H1 (cell line): ENCODE results near the gene TNFAIP1. TPM values are rescaled to one million over a fixed set of nuclear protein-coding genes. Genes with fewer than 3 reads are reported as not detected.

Source experiments
- CTCF ChIA-PET: fragments of 300-600 bp; sonication (Branson Sonifier 250); formaldehyde crosslinking; loops from one replicate; lab custom pipeline; 2021; ENCODE audit not compliant: partially characterized antibody; lab: Charles Lee
- POLR2A ChIA-PET: fragments of 300-600 bp; sonication (Branson Sonifier 250); formaldehyde crosslinking; loops from one replicate; lab custom pipeline; 2021; ENCODE audit warnings: inconsistent platforms; ENCODE audit not compliant: partially characterized antibody; lab: Charles Lee
- DNase-seq, 2 experiments: peaks; one replicate each; pipeline versions ENCODE4 v3.0.0 to v3.0.0-alpha.2; 2010 to 2022; ENCODE audit warnings: low spot score in 2 of 2, low read depth in 1 of 2, mixed read lengths in 1 of 2
- FAIRE-seq: peaks from 2 replicates; lab custom pipeline; 2011; peaks lifted over from hg19 to GRCh38; lab: Jason Lieb, UNC
- H2AFZ ChIP-seq: 2 replicates; pipeline ENCODE4 v1.8.1; 2012; ENCODE audit warnings: low read length, inconsistent platforms
- H2AK5ac ChIP-seq: 2 replicates; pipeline ENCODE4 v1.6.1; 2013; ENCODE audit warnings: low read depth, low read length
- H2BK120ac ChIP-seq: replicated peaks from 2 replicates; pipeline ENCODE3; 2013; ENCODE audit warnings: low read depth, low read length, inconsistent platforms
- H2BK12ac ChIP-seq: 2 replicates; pipeline ENCODE4 v1.6.1; 2013; ENCODE audit warnings: low read depth, low read length
- H2BK15ac ChIP-seq: 2 replicates; pipeline ENCODE4 v1.6.1; 2013; ENCODE audit warnings: low read length
- H2BK20ac ChIP-seq: 2 replicates; pipeline ENCODE4 v1.6.1; 2013; ENCODE audit warnings: low read length
- H2BK5ac ChIP-seq: 2 replicates; pipeline ENCODE4 v1.6.1; 2013; ENCODE audit warnings: low read depth, low read length
- H3K14ac ChIP-seq: 2 replicates; pipeline ENCODE4 v1.6.1; 2013; ENCODE audit warnings: inconsistent platforms; ENCODE audit not compliant: insufficient read length
- H3K18ac ChIP-seq: 2 replicates; pipeline ENCODE4 v1.6.1; 2013; ENCODE audit warnings: low read length; ENCODE audit errors: extremely low read depth
- H3K23ac ChIP-seq: 2 replicates; pipeline ENCODE4 v1.6.1; 2013; ENCODE audit warnings: inconsistent platforms; ENCODE audit not compliant: insufficient read length
- H3K23me2 ChIP-seq: 2 replicates; pipeline ENCODE4 v1.6.1; 2013; ENCODE audit warnings: low read depth, low read length
- H3K27ac ChIP-seq: 2 replicates; pipeline ENCODE4 v1.6.1; 2011; ENCODE audit warnings: low read depth, low read length, inconsistent platforms
- H3K27me3 ChIP-seq, 4 experiments: replicated peaks in 1 of 4; 1 replicate in 1 of 4; 2 replicates in 3 of 4; pipeline versions ENCODE4 v1.6.1 to v1.8.1; 2011 to 2013; ENCODE audit warnings: low read length in 3 of 4, mild to moderate bottlenecking in 3 of 4, inconsistent platforms in 2 of 4, mixed read lengths in 2 of 4, moderate library complexity in 1 of 4; ENCODE audit not compliant: control insufficient read depth in 3 of 4, insufficient read depth in 3 of 4; ENCODE audit errors: extremely low read depth in 1 of 4
- H3K36me3 ChIP-seq, 4 experiments: 2 replicates each; pipeline versions ENCODE4 v1.6.1 to v1.8.1; 2011 to 2013; ENCODE audit warnings: mild to moderate bottlenecking in 4 of 4, low read length in 3 of 4, moderate library complexity in 2 of 4, control low read depth in 1 of 4, inconsistent platforms in 1 of 4; ENCODE audit not compliant: insufficient read depth in 4 of 4, control insufficient read depth in 2 of 4
- H3K4ac ChIP-seq: replicated peaks from 2 replicates; pipeline ENCODE3; 2013; ENCODE audit warnings: low read length, low read depth, mixed read lengths, inconsistent platforms; ENCODE audit not compliant: insufficient read length
- H3K4me1 ChIP-seq, 4 experiments: replicated peaks in 1 of 4; 1 replicate in 1 of 4; 2 replicates in 3 of 4; pipeline versions ENCODE4 v1.6.1 to v1.8.1; 2011 to 2013; ENCODE audit warnings: low read length in 3 of 4, inconsistent platforms in 2 of 4, mixed read lengths in 1 of 4; ENCODE audit not compliant: insufficient read depth in 4 of 4, control insufficient read depth in 3 of 4
- H3K4me2 ChIP-seq, 2 experiments: 2 replicates each; pipeline versions ENCODE4 v1.6.1 to v1.8.1; 2011 to 2013; ENCODE audit warnings: low read depth in 2 of 2, low read length in 2 of 2, control low read depth in 1 of 2, inconsistent platforms in 1 of 2, mild to moderate bottlenecking in 1 of 2; ENCODE audit not compliant: insufficient read depth in 1 of 2
- H3K4me3 ChIP-seq, 4 experiments: fragments of 200-600, 300-600 bp in 1 of 4; sonication (generic), shearing (Covaris generic), sonication (Bioruptor Twin) in 1 of 4; 2 replicates each; pipeline versions ENCODE4 v1.5.1 to v1.8.1; 2011 to 2016; ENCODE audit warnings: low read length in 4 of 4, low read depth in 3 of 4, control low read depth in 2 of 4, inconsistent platforms in 2 of 4, mild to moderate bottlenecking in 2 of 4, mixed read lengths in 1 of 4, moderate library complexity in 1 of 4; ENCODE audit not compliant: insufficient read depth in 2 of 4; ENCODE audit errors: extremely low read depth in 1 of 4
- H3K56ac ChIP-seq: replicated peaks from 2 replicates; pipeline ENCODE3; 2013; ENCODE audit warnings: low read depth, mild to moderate bottlenecking, mixed read lengths, low read length, inconsistent platforms; ENCODE audit not compliant: insufficient read length
- H3K79me1 ChIP-seq: 2 replicates; pipeline ENCODE4 v1.6.1; 2013; ENCODE audit warnings: low read depth, low read length, control low read depth
- H3K79me2 ChIP-seq, 2 experiments: 2 replicates each; pipeline versions ENCODE4 v1.6.1 to v1.8.1; 2012 to 2013; ENCODE audit warnings: low read length in 2 of 2, mild to moderate bottlenecking in 2 of 2, inconsistent platforms in 1 of 2; ENCODE audit not compliant: insufficient read depth in 2 of 2, control insufficient read depth in 1 of 2
- H3K9ac ChIP-seq, 4 experiments: replicated peaks in 1 of 4; 1 replicate in 1 of 4; 2 replicates in 3 of 4; pipeline versions ENCODE4 v1.6.1 to v1.8.1; 2011 to 2013; ENCODE audit warnings: low read depth in 3 of 4, low read length in 3 of 4, control low read depth in 2 of 4, mild to moderate bottlenecking in 2 of 4, moderate library complexity in 2 of 4, inconsistent platforms in 1 of 4; ENCODE audit errors: extremely low read depth in 1 of 4
- H3K9me3 ChIP-seq, 2 experiments: 2 replicates each; pipeline versions ENCODE4 v1.6.1 to v1.8.1; 2012 to 2013; ENCODE audit warnings: mild to moderate bottlenecking in 2 of 2, moderate library complexity in 2 of 2, control low read depth in 1 of 2, inconsistent platforms in 1 of 2, low read depth in 1 of 2, low read length in 1 of 2, mixed read lengths in 1 of 2; ENCODE audit not compliant: insufficient read depth in 2 of 2
- H4K20me1 ChIP-seq, 2 experiments: replicated peaks in 1 of 2; 2 replicates each; pipeline versions ENCODE3 to v1.8.1; 2011 to 2013; ENCODE audit warnings: inconsistent platforms in 2 of 2, low read length in 2 of 2, mild to moderate bottlenecking in 1 of 2; ENCODE audit not compliant: insufficient read depth in 2 of 2, control insufficient read depth in 1 of 2
- H4K5ac ChIP-seq: 2 replicates; pipeline ENCODE4 v1.6.1; 2013; ENCODE audit warnings: low read length, low read depth, mixed read lengths, inconsistent platforms; ENCODE audit not compliant: insufficient read length
- H4K8ac ChIP-seq: 2 replicates; pipeline ENCODE4 v1.8.0; 2013; ENCODE audit warnings: mild to moderate bottlenecking, moderate library complexity, low read length, inconsistent platforms; ENCODE audit not compliant: insufficient read depth; ENCODE audit errors: extremely low read depth
- H4K91ac ChIP-seq: replicated peaks from 2 replicates; pipeline ENCODE3; 2013; ENCODE audit warnings: low read length, mixed read lengths, inconsistent platforms; ENCODE audit not compliant: insufficient read length
- CBX5 ChIP-seq: fragments of 300-800, 300-1000 bp; sonication (generic); IDR thresholded peaks from 2 replicates; pipeline ENCODE4 v1.7.1; 2016; ENCODE audit warnings: antibody characterized with exemption, low read length, low read depth
- GTF2F1 ChIP-seq: IDR thresholded peaks from 2 replicates; pipeline ENCODE4 v1.6.1; 2012; ENCODE audit warnings: low read depth, low read length, improper control_type of control experiment, borderline replicate concordance
- MAFK ChIP-seq: IDR thresholded peaks from 2 replicates; pipeline ENCODE4 v1.6.1; 2012; ENCODE audit warnings: low read depth, mild to moderate bottlenecking, improper control_type of control experiment, low read length
- POLR2A ChIP-seq, 2 experiments: IDR thresholded peaks; 1 replicate in 1 of 2; 2 replicates in 1 of 2; pipeline ENCODE4 v1.6.1; 2011; ENCODE audit warnings: low read depth in 2 of 2, low read length in 2 of 2, mild to moderate bottlenecking in 2 of 2; ENCODE audit errors: control extremely low read depth in 1 of 2
- POLR2AphosphoS5 ChIP-seq: IDR thresholded peaks from 2 replicates; pipeline ENCODE4 v1.6.1; 2011; ENCODE audit warnings: low read depth, low read length
- SIRT6 ChIP-seq: IDR thresholded peaks from one replicate; pipeline ENCODE4 v1.7.1; 2012; ENCODE audit warnings: low read length, inconsistent platforms
- WGBS, 2 experiments: shearing (Covaris generic) in 1 of 2; methylation state at CpG; one replicate each; pipeline versions ENCODE4 v1.1.6 to v1.1.7; 2013 to 2015; ENCODE audit warnings: low lambda C conversion rate in 2 of 2, mixed read lengths in 2 of 2, inconsistent platforms in 1 of 2, low coverage in 1 of 2, missing lambda C conversion rate in 1 of 2; ENCODE audit not compliant: insufficient replicate concordance in 2 of 2, insufficient coverage in 1 of 2, insufficient read length in 1 of 2; ENCODE audit errors: extremely low coverage in 1 of 2, missing lambda C conversion rate in 1 of 2; 5-methylcytosine and 5-hydroxymethylcytosine counted together
- polyA plus RNA-seq, 7 experiments: library from polyadenylated mRNA; depleted of rRNA in 3 of 7; stranded (reverse) in 5 of 7; unstranded in 2 of 7; fragments of >200 nt in 5 of 7; fragments of 200-250 nt in 2 of 7; gene quantifications; 1 replicate in 5 of 7; 2 replicates in 1 of 7; 4 replicates in 1 of 7; pipeline versions ENCODE4 v1.2.1 to v1.2.3, GENCODE V29; 2011 to 2013; ENCODE audit warnings: missing spikeins in 2 of 7, mixed read lengths in 2 of 7
- total RNA-seq: library from RNA; stranded (reverse); fragmentation: NEBNext Ultra II Directional; extraction: Animal tissue kit (Norgen Biotek cat#: 25700); gene quantifications from 2 replicates; pipeline ENCODE4 v1.2.1, GENCODE V29; 2021
- TF ChIP-seq, protein P1 (sequence below): IDR thresholded peaks from 2 replicates; pipeline ENCODE4 v1.6.1; 2012; ENCODE audit warnings: low read length, inconsistent platforms

TNFAIP1 gene
- total and polyA plus RNA-seq, 2 of the 8 experiments (the other 6 are each of a cell fraction or from before 2014, with no cell fraction given), result 16.9 to 19.5 TPM

DNA sequence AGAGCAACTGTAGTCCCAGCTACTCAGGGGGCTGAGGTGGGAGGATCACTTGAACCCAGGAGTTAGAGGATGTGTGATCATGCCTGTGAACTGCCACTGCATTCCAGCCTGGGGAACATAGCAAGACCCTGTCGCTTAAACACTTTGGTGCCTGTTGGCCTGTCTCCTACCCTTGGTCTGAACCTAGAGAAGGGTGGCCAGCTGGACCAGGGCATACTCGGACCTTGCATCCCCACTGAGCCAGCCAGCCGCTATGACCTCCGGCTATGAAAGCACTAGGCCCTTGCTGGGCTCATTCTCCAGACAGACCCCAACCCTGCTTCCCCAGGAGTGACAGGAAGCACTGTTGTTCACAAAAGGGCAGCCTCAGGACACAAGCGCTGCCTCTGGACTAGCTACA, 4.9 kb upstream of the TNFAIP1 start:
- TF ChIP-seq, protein P1, sequence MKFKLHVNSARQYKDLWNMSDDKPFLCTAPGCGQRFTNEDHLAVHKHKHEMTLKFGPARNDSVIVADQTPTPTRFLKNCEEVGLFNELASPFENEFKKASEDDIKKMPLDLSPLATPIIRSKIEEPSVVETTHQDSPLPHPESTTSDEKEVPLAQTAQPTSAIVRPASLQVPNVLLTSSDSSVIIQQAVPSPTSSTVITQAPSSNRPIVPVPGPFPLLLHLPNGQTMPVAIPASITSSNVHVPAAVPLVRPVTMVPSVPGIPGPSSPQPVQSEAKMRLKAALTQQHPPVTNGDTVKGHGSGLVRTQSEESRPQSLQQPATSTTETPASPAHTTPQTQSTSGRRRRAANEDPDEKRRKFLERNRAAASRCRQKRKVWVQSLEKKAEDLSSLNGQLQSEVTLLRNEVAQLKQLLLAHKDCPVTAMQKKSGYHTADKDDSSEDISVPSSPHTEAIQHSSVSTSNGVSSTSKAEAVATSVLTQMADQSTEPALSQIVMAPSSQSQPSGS, result no peak
- TF ChIP-seq POLR2A (IDR thresholded peaks at IDR 0.05; ENCODE audit: control extremely low read depth in 1 of 2, low read depth in 2 of 2, low read length in 2 of 2), result peak in 1 of 2 experiments; percentile 50; a peak in 1 of 3 replicates
- no peak for TF ChIP-seq MAFK
- no peak for TF ChIP-seq SIRT6
- TF ChIP-seq CBX5, result no peak
- 0 out of 2 replicates have a peak, but pooled peaks have one; percentile 22 for TF ChIP-seq POLR2AphosphoS5
- no peak for TF ChIP-seq GTF2F1
- Histone ChIP-seq H2AFZ (no peak overlapping the region), H4K20me1 (peaks cover 7 to 8% of the 10 kb centered on the region in 2 experiments), H2BK5ac (no peak overlapping the region), H2BK15ac (no peak overlapping the region), H2BK120ac (no peak overlapping the region), H3K23me2 (peaks cover 4% of the 10 kb centered on the region; the same call in 1 of the 2 replicates), H3K79me1 (peaks cover 8% of the 10 kb centered on the region; the same call in 1 of the 2 replicates), H2BK12ac (no peak overlapping the region), H3K4me3 (no peak overlapping the region), H3K27ac (no peak overlapping the region), H3K56ac (no peak overlapping the region), H2AK5ac (no peak overlapping the region), H3K23ac (no peak overlapping the region), H4K8ac (peak overlapping the region; percentile 29; the same call in 1 of the 2 replicates), H3K9ac (no peak overlapping the region), H3K14ac (no peak overlapping the region), H4K5ac (no peak overlapping the region), H3K36me3 (peaks cover 10 to 37% (median 29%) of the 10 kb centered on the region in 4 experiments), H3K9me3 (no peaks in the 10 kb centered on the region), H3K4me1 (peaks cover 0 to 4% (median 2%) of the 10 kb centered on the region in 4 experiments; a peak in 4 of 7 replicates), H3K4ac (no peak overlapping the region), H3K4me2 (no peak overlapping the region), H2BK20ac (no peak overlapping the region), H3K27me3 (no peaks in the 10 kb centered on the region), H3K18ac (no peak overlapping the region), H3K79me2 (peaks cover 0 to 16% of the 10 kb centered on the region in 2 experiments; a peak in 3 of 4 replicates), H4K91ac (no peak overlapping the region)
- ChIA-PET POLR2A (interaction anchor here (0.9 to 2.9 kb wide), 4 partner anchors 12 to 36 kb away, joined by 3 to 30 read pairs (median 4); partner anchors contain the start of gene TMEM97), CTCF (interaction anchor here (1.3 to 1.4 kb wide), 2 partner anchors 9 to 11 kb away, joined by 3 read pairs; no protein-coding TSS in a partner anchor)
- FAIRE-seq, result no peak
- 88% methylated on average over 5 of the region's 5 CpGs; no CpG with 5 or more reads in 1 of the 2 experiments for WGBS, 2 experiments
- no peak for DNase-seq
